Suprapubic skin (tissue), 4 donors: Measurements from ENCODE around the gene FAM72A.
"Not testable (repeated sequence)": the region's sequence is repeated elsewhere in the genome, so short reads cannot be mapped to it uniquely, and the experiment has no call there.

Experiments
- CTCF ChIP-seq, 2 donors: fragments of 200-600 bp in 1 of 2; fragments of 450-650 bp in 1 of 2; sonication (generic) in 1 of 2; IDR thresholded peaks; one replicate each; pipeline ENCODE4 v1.5.1; 2016 to 2019; ENCODE audit warnings: antibody characterized with exemption in 2 of 2, mild to moderate bottlenecking in 1 of 2, moderate library complexity in 1 of 2
- EP300 ChIP-seq: sonication (generic); formaldehyde crosslinking; IDR thresholded peaks from one replicate; pipeline ENCODE4 v1.6.1; 2017; ENCODE audit warnings: antibody characterized with exemption
- POLR2AphosphoS5 ChIP-seq, 3 donors: sonication (generic); formaldehyde crosslinking; IDR thresholded peaks; one replicate each; pipeline ENCODE4 v1.6.1; 2017; ENCODE audit warnings: antibody characterized with exemption in 3 of 3

GRCh38 chr1:206225386-206225785 lies 22.7 kb upstream of the FAM72A start:
- not testable (repeated sequence) for TF ChIP-seq CTCF (IDR thresholded peaks at IDR 0.05); EP300; POLR2AphosphoS5 (IDR thresholded peaks at IDR 0.05)
